ENCODE results near the gene TAB2.
A peak's percentile ranks its signal among the peaks of the same experiment; 100 is the strongest.
"Not testable (repeated sequence)": the region's sequence is repeated elsewhere in the genome, so short reads cannot be mapped to it uniquely, and the experiment has no call there.

TAB2 gene

DNA sequence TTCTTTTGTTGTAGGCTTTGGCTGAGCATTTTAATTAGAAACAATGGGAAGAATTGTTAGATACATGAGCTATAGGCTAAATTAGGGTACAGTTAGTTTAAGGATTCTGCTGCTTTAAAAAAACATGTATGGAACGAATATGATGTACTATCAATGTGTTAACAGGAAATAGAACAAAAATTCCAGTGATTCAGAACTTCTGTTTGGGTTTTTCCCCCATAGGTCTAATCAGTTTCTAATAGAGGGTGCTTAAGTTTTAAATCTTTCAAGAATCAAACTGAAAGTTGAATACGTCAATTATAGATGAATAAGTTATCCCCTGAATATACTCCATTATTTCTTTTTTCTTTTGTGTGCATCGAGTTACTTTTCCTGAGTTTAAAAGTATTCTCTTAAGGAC lies 1.9 kb downstream of the TAB2 start:
- H3K27ac ChIP-seq = peak overlapping the region; percentile 96; the same call in 1 of the 2 replicates
- H3K9me3 ChIP-seq = no peaks in the 10 kb centered on the region
- H3K9ac ChIP-seq = peak overlapping the region; percentile 97
- H3K4me2 ChIP-seq = peak overlapping the region; percentile 93
- peaks cover 61% of the 10 kb centered on the region for H4K20me1 ChIP-seq
- H3K36me3 ChIP-seq = no peaks in the 10 kb centered on the region
- H3K4me1 ChIP-seq = peaks cover 50% of the 10 kb centered on the region
- no peaks in the 10 kb centered on the region for H3K27me3 ChIP-seq
- peak overlapping the region; percentile 95 for H3K4me3 ChIP-seq
- no peak for TF ChIP-seq Cebpa-rat (IDR thresholded peaks at IDR 0.05)

DNA sequence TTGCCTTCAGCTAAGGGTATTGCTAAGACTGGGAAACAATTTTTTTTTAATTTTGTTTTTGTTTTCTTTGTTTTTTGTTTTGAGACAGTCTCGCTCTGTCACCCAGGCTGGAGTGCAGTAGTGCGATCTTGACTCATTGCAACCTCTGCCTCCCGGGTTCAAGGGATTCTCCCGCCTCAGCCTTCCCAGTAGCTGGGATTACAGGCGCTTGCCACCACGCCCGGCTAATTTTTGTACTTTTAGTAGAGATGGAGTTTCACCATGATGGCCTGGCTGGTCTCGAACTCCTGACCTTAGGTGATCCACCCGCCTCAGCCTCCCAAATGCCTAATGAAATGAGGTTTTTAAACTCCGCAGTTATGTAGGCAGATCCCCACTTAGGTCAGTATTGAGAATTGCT lies 2.5 kb downstream of the TAB2 start:
- not testable (repeated sequence) for H3K27me3 ChIP-seq, H3K27ac ChIP-seq, H3K36me3 ChIP-seq, H3K9me3 ChIP-seq
- peak overlapping the region; percentile 95; the same call in 1 of the 2 replicates for H3K4me3 ChIP-seq
- 0 out of 2 replicates have a peak overlapping the region, but pooled peaks have one; percentile 97 for H3K9ac ChIP-seq
- peaks cover 67% of the 10 kb centered on the region for H4K20me1 ChIP-seq
- H3K4me2 ChIP-seq = peak overlapping the region; percentile 93
- H3K4me1 ChIP-seq = peaks cover 50% of the 10 kb centered on the region

DNA sequence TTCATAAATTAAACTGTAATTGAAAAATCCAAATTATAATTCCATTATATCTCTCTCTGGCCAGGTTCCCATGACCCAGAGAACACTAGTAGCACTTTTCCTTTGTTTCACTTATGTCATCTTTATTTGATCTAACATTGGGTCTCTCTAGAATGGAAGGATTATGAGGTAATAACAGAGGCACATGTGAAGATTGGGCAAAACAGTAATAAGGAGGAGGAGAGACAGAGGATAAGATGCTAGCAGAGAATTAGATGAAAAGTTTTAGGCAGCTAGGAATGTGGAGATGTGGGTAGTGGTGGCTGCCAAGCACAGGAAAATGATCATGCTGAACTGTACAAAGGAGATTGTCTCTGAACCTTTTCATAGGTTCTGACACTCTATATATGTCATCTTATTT lies 3.3 kb downstream of the TAB2 start:
- H3K9me3 ChIP-seq = 0 out of 2 replicates have a peak, but pooled peaks cover 3% of the 10 kb centered on the region
- no peak overlapping the region for H3K9ac ChIP-seq
- H3K27ac ChIP-seq = no peak overlapping the region
- TF ChIP-seq Cebpa-rat (IDR thresholded peaks at IDR 0.05) = no peak
- 0 out of 2 replicates have a peak overlapping the region, but pooled peaks have one; percentile 16 for H3K4me2 ChIP-seq
- no peak overlapping the region for H3K4me3 ChIP-seq
- H3K27me3 ChIP-seq = no peaks in the 10 kb centered on the region
- peaks cover 75% of the 10 kb centered on the region for H4K20me1 ChIP-seq
- peaks cover 49% of the 10 kb centered on the region for H3K4me1 ChIP-seq
- H3K36me3 ChIP-seq = peaks cover 4% of the 10 kb centered on the region

DNA sequence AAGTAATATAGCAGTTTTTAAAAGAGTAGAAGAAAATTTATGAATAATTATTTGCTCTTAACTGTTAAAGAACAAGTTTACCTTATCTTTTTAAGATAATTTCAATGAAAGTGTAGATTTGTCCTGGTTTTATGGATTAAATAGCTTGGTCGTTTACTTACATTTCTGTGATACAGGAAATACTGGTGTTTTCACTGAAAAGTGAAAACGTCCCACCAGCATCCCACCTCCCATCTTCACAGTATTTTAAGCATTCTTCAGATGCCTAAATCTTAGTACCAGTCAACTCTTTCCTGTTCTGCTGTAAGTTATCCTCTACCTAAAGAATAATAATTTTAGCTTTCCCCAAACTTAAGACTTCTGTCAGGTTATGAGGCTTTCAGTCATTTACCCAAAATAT lies 5.8 kb downstream of the TAB2 start:
- Histone ChIP-seq H3K4me3 (no peak overlapping the region), H3K36me3 (peaks cover 15% of the 10 kb centered on the region), H3K9me3 (peaks cover 7% of the 10 kb centered on the region; the same call in 1 of the 2 replicates), H3K27me3 (no peaks in the 10 kb centered on the region), H3K4me1 (peaks cover 42% of the 10 kb centered on the region), H3K4me2 (no peak overlapping the region), H3K27ac (no peak overlapping the region), H3K9ac (no peak overlapping the region), H4K20me1 (peaks cover 100% of the 10 kb centered on the region)
- TF ChIP-seq Cebpa-rat (IDR thresholded peaks at IDR 0.05) = no peak

DNA sequence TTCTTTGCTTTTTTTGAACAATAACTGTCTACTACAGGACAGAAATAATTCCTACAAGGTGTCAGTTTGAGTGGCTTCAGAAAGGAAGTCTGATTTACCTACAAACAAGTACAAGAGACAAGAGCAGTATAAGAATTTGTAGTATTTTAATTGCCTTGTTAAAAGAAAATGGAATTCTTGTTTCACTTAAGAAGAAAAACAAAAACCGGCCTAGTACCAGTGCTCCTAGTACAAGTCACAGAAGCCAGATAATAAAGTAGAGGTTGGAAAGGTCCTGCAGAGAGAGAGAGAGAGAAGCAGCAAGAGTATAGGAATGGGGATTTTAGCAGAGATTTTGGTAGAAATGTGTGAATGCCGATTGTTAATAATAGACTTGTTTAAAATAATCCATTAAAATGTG lies 6.4 kb downstream of the TAB2 start:
- no peak overlapping the region for H3K4me3 ChIP-seq
- peaks cover 42% of the 10 kb centered on the region for H3K4me1 ChIP-seq
- peaks cover 100% of the 10 kb centered on the region for H4K20me1 ChIP-seq
- H3K27me3 ChIP-seq = no peaks in the 10 kb centered on the region
- peaks cover 8% of the 10 kb centered on the region; the same call in 1 of the 2 replicates for H3K9me3 ChIP-seq
- H3K9ac ChIP-seq = no peak overlapping the region
- H3K36me3 ChIP-seq = peaks cover 21% of the 10 kb centered on the region
- no peak for TF ChIP-seq Cebpa-rat (IDR thresholded peaks at IDR 0.05)
- no peak overlapping the region for H3K27ac ChIP-seq
- no peak overlapping the region for H3K4me2 ChIP-seq

DNA sequence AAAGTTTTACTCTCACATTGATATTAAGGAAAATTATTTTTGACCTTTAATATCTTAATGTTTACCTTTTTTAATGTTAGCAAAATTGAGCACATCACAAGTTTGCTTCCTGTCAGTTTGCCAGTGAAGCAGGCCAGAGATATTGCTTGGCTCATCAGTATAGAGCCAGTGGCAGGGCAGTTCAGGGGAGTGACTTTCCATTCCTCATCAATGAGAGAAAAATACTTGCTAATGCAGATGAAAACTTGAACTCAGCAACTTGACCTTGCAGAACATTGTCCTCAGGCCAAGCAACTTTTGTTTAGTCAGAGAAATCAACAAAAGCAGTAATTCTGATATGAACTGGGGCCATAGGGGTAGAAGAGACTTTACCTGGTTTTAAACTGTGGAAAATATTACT lies 6.9 kb downstream of the TAB2 start:
- Histone ChIP-seq H4K20me1 (peaks cover 100% of the 10 kb centered on the region), H3K4me2 (no peak overlapping the region), H3K4me3 (no peak overlapping the region), H3K9me3 (peaks cover 8% of the 10 kb centered on the region; the same call in 1 of the 2 replicates), H3K27me3 (no peaks in the 10 kb centered on the region), H3K4me1 (peaks cover 38% of the 10 kb centered on the region), H3K36me3 (peaks cover 21% of the 10 kb centered on the region), H3K9ac (no peak overlapping the region), H3K27ac (no peak overlapping the region)
- no peak for TF ChIP-seq Cebpa-rat (IDR thresholded peaks at IDR 0.05)

DNA sequence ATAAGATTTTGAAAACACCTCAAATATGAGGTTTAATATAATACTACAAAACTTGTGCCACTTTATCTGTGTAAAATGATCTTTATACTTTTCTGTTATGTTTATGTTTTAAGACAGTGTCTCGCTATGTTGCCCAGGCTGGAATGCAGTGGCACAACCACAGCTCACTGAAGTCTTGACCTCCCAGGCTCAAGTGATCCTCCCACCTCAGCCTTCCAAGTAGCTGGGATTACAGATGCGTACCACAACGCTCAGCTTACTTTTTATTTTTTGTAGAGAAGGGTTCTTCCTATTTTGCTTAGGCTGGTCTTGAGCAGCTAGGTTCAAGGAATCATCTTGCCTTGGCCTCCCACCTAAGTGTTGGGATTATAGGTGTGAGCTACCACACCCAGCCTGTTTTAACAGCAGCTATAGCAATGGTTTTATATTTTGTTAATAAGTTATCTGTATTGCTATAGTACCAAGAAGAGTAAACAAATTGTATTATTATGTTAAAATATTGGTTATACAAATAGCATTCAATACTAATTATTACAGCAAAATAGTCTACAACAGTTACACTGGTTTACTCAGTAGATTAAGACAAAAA lies 8.2 kb downstream of the TAB2 start:
- no peak overlapping the region for H3K4me2 ChIP-seq
- peaks cover 8% of the 10 kb centered on the region; the same call in 1 of the 2 replicates for H3K9me3 ChIP-seq
- peaks cover 21% of the 10 kb centered on the region for H3K36me3 ChIP-seq
- H3K4me1 ChIP-seq = peaks cover 25% of the 10 kb centered on the region
- H3K27me3 ChIP-seq = no peaks in the 10 kb centered on the region
- no peak overlapping the region for H3K9ac ChIP-seq
- no peak for TF ChIP-seq Cebpa-rat (IDR thresholded peaks at IDR 0.05)
- no peak overlapping the region for H3K27ac ChIP-seq
- no peak overlapping the region for H3K4me3 ChIP-seq
- peaks cover 100% of the 10 kb centered on the region for H4K20me1 ChIP-seq

DNA sequence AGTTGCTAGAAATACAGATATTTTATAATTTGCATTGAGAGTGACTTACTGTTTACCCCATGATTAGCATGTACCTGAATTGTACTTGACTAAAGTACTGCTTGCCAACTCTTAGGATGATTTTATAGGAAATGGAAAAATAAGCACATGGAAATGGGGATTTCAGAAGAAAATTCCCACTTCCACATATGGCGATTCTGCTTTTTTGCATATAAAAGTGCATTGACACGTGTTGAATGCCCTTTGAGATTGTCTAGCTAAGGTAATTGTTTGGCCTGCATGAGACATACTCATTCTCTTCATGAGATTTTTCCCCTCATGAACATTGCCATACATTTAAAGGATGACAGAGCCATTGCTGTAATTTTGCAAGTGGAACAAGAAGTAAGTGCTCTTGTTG lies 10.1 kb downstream of the TAB2 start:
- H3K27ac ChIP-seq = no peak overlapping the region
- no peaks in the 10 kb centered on the region for H3K27me3 ChIP-seq
- peaks cover 8% of the 10 kb centered on the region; the same call in 1 of the 2 replicates for H3K9me3 ChIP-seq
- peaks cover 33% of the 10 kb centered on the region for H3K4me1 ChIP-seq
- peaks cover 21% of the 10 kb centered on the region for H3K36me3 ChIP-seq
- H3K4me2 ChIP-seq = no peak overlapping the region
- H3K9ac ChIP-seq = no peak overlapping the region
- no peak for TF ChIP-seq Cebpa-rat (IDR thresholded peaks at IDR 0.05)
- H4K20me1 ChIP-seq = peaks cover 100% of the 10 kb centered on the region
- no peak overlapping the region for H3K4me3 ChIP-seq

DNA sequence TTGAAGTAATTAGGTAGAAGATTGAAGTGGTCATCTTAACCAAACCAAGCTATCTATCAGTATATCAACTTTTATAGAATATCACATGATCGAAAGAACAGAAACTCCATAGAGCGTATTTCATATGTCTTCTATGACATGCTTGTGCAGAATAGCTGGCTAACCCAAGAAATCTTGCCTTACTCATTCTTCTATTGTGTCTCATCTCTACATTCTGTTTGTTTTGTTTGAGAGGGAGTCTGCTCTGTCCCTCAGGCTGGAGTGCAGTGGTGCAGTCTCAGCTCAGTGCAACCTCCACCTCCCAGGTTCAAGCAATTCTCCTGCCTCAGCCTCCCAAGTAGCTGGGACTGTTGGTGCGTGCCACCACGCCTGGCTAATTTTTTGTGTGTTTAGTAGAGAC lies 10.6 kb downstream of the TAB2 start:
- Histone ChIP-seq H3K4me1 (peaks cover 33% of the 10 kb centered on the region), H4K20me1 (peaks cover 100% of the 10 kb centered on the region), H3K4me2 (no peak overlapping the region), H3K27ac (no peak overlapping the region), H3K4me3 (no peak overlapping the region), H3K9ac (no peak overlapping the region), H3K27me3 (no peaks in the 10 kb centered on the region), H3K36me3 (peaks cover 21% of the 10 kb centered on the region), H3K9me3 (peaks cover 8% of the 10 kb centered on the region; the same call in 1 of the 2 replicates)
- no peak for TF ChIP-seq Cebpa-rat (IDR thresholded peaks at IDR 0.05)

DNA sequence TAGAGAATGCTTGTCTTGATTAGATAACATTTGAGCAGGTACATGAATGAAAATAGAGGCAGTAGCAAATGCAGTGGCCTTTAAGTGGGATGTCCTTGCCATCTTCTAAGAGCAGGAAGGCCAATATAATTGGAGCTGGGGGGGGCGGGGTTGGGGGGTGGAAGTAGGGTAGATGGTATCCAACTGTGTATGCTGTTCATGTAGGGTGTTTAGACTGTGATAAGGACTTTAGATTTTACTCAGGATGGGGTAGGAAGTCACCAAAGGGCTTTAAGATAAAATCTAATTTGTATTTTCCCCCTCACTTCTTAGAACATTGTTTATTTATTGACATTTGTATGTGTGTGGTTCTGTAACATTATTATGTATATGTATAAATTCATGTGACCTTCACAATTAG lies 12.0 kb downstream of the TAB2 start:
- no peak overlapping the region for H3K4me2 ChIP-seq
- peaks cover 100% of the 10 kb centered on the region for H4K20me1 ChIP-seq
- peaks cover 26% of the 10 kb centered on the region for H3K4me1 ChIP-seq
- no peak overlapping the region for H3K4me3 ChIP-seq
- peaks cover 8% of the 10 kb centered on the region; the same call in 1 of the 2 replicates for H3K9me3 ChIP-seq
- TF ChIP-seq Cebpa-rat (IDR thresholded peaks at IDR 0.05) = no peak
- H3K9ac ChIP-seq = no peak overlapping the region
- H3K36me3 ChIP-seq = peaks cover 21% of the 10 kb centered on the region
- no peaks in the 10 kb centered on the region for H3K27me3 ChIP-seq
- no peak overlapping the region for H3K27ac ChIP-seq

All from BLaER1 (cell line).